ENCODE data around the gene RAMACL. TPM values are rescaled to one million over a fixed set of nuclear protein-coding genes. Genes with fewer than 3 reads are reported as not detected.

Gene RAMACL
- total RNA-seq, 4 donors from 2014 or later, result 1.1 to 1.5 (median 1.1) TPM; not detected in 1

DNA sequence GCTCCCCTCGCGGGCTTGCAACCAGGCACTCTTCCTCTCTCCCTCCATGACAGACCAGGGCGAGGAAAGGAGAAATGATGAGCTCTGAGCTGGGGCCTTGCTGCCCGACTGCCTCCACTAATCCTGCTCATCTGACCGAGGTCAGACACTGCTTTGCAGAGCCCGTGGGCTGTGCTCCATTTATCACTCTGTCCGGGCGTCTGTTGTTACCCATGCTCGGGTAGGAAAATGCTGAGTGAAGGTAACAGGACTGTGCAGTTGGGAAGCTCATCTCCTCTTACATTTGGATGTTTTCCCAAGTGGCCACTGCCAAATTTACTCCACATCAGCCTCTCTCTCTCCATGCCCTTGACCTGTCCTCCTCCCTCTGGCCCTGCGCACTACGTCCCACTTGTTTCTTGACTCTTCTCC, 26.0 kb upstream of the RAMACL start:
- H3K4me1 ChIP-seq, result peaks cover 0 to 17% (median 0%) of the 10 kb centered on the region in 4 donors
- TF ChIP-seq CTCF (IDR thresholded peaks at IDR 0.05) (no peak), POLR2A (IDR thresholded peaks at IDR 0.05) (no peak)
- no peak for DNase-seq
- no peaks in the 10 kb centered on the region for H3K27me3 ChIP-seq
- no peaks in the 10 kb centered on the region for H3K9me3 ChIP-seq
- no peaks in the 10 kb centered on the region for H3K36me3 ChIP-seq
- H3K27ac ChIP-seq, result no peak overlapping the region
- no peak overlapping the region for H3K4me3 ChIP-seq

DNA sequence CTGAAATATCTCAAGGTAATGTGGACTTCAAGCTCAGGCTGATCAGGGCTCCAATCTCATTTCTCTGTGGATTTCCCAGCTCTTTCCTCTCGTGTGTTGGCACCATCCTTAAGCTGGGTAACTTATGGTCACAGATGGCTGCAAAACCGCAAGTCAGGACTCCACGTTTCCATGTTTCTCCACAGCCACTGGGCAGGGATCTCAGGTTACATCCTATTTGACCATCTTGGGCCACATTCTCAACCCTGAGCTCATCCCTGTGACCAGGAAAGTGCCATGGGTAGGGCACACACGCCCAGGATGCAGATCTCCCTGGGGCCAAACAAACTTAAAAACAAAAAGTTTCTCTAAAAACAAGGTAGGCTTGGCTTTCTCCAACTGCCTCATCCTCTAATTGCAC, 25.2 kb upstream of the RAMACL start:
- Histone ChIP-seq H3K27me3 (no peaks in the 10 kb centered on the region), H3K36me3 (no peaks in the 10 kb centered on the region), H3K27ac (no peak overlapping the region), H3K9me3 (no peaks in the 10 kb centered on the region), H3K4me1 (peaks cover 0 to 17% (median 0%) of the 10 kb centered on the region in 4 donors), H3K4me3 (no peak overlapping the region)
- TF ChIP-seq POLR2A (IDR thresholded peaks at IDR 0.05) (no peak), CTCF (IDR thresholded peaks at IDR 0.05) (no peak)
- DNase-seq, result no peak

GRCh38 chr6:166610069-166610468, 23.6 kb upstream of the RAMACL start:
- Histone ChIP-seq H3K4me1 (peaks cover 0 to 10% (median 0%) of the 10 kb centered on the region in 4 donors), H3K27ac (no peak overlapping the region), H3K27me3 (no peaks in the 10 kb centered on the region), H3K36me3 (no peaks in the 10 kb centered on the region), H3K9me3 (no peaks in the 10 kb centered on the region), H3K4me3 (no peak overlapping the region)
- no peak for DNase-seq
- no peak for TF ChIP-seq CTCF (IDR thresholded peaks at IDR 0.05)
- no peak for TF ChIP-seq POLR2A (IDR thresholded peaks at IDR 0.05)

- no peak overlapping the region for H3K4me3 ChIP-seq
- no peaks in the 10 kb centered on the region for H3K9me3 ChIP-seq
- DNase-seq, result no peak
- peaks cover 0 to 10% (median 0%) of the 10 kb centered on the region in 4 donors for H3K4me1 ChIP-seq
- no peaks in the 10 kb centered on the region for H3K36me3 ChIP-seq
- H3K27me3 ChIP-seq, result no peaks in the 10 kb centered on the region
- peak overlapping the region in 1 of 4 donors; percentile 39 for H3K27ac ChIP-seq
- TF ChIP-seq POLR2A (IDR thresholded peaks at IDR 0.05) (no peak), CTCF (IDR thresholded peaks at IDR 0.05) (no peak)
Measured at GRCh38 chr6:166608774-166609173, 22.3 kb upstream of the RAMACL start.

GRCh38 chr6:166605752-166606151, 19.3 kb upstream of the RAMACL start:
- no peak for DNase-seq
- no peak for TF ChIP-seq CTCF (IDR thresholded peaks at IDR 0.05)
- TF ChIP-seq POLR2A (IDR thresholded peaks at IDR 0.05), result no peak
- no peaks in the 10 kb centered on the region for H3K36me3 ChIP-seq
- H3K9me3 ChIP-seq, result no peaks in the 10 kb centered on the region
- H3K27me3 ChIP-seq, result no peaks in the 10 kb centered on the region
- H3K4me1 ChIP-seq, result peaks cover 0 to 4% (median 0%) of the 10 kb centered on the region in 4 donors
- no peak overlapping the region for H3K27ac ChIP-seq
- no peak overlapping the region for H3K4me3 ChIP-seq

- H3K27me3 ChIP-seq, result no peaks in the 10 kb centered on the region
- no peak for TF ChIP-seq CTCF (IDR thresholded peaks at IDR 0.05)
- TF ChIP-seq POLR2A (IDR thresholded peaks at IDR 0.05), result no peak
- H3K4me3 ChIP-seq, result no peak overlapping the region
- H3K4me1 ChIP-seq, result peaks cover 0 to 4% (median 0%) of the 10 kb centered on the region in 4 donors
- H3K36me3 ChIP-seq, result no peaks in the 10 kb centered on the region
- DNase-seq, result no peak
- H3K27ac ChIP-seq, result no peak overlapping the region
- no peaks in the 10 kb centered on the region for H3K9me3 ChIP-seq
Measured at GRCh38 chr6:166604911-166605310, 18.4 kb upstream of the RAMACL start.
